OCI-LY3 (cell line): ENCODE measurements around the gene IL1RAPL1.
A peak's percentile ranks its signal among the peaks of the same experiment; 100 is the strongest.

Experiments
- H2AFZ ChIP-seq: fragments of 200-600, 300-600 bp; shearing (Covaris generic); 2 replicates; pipeline ENCODE4 v1.6.0; 2014; ENCODE audit warnings: antibody characterized with exemption, low read depth, low read length
- H3K27ac ChIP-seq: fragments of 200-600, 300-600 bp; sonication (generic); 2 replicates; pipeline ENCODE4 v1.5.1; 2014; ENCODE audit warnings: mild to moderate bottlenecking, low read length, moderate library complexity, mixed read lengths
- H3K27me3 ChIP-seq: fragments of 200-600, 300-600 bp; sonication (generic); 2 replicates; pipeline ENCODE4 v1.6.1; 2014; ENCODE audit warnings: low read depth, low read length, mixed read lengths
- H3K36me3 ChIP-seq: fragments of 200-600, 300-600 bp; sonication (generic); replicated peaks from 2 replicates; pipeline ENCODE3; 2014; ENCODE audit warnings: low read depth, low read length, mixed read lengths
- H3K4me1 ChIP-seq: fragments of 300-600, 200-600 bp; sonication (generic); 2 replicates; pipeline ENCODE4 v1.6.1; 2014; ENCODE audit warnings: low read length, mixed read lengths
- H3K4me2 ChIP-seq: fragments of 200-600, 300-600 bp; sonication (generic); 2 replicates; pipeline ENCODE4 v1.6.1; 2014; ENCODE audit warnings: low read length, mixed read lengths
- H3K4me3 ChIP-seq: fragments of 300-600, 200-600 bp; sonication (generic); 2 replicates; pipeline ENCODE4 v1.5.1; 2014; ENCODE audit warnings: antibody characterized with exemption, mild to moderate bottlenecking, low read length, moderate library complexity
- H3K79me2 ChIP-seq: fragments of 300-600, 200-600 bp; shearing (Covaris generic); 2 replicates; pipeline ENCODE4 v1.6.1; 2014; ENCODE audit warnings: mild to moderate bottlenecking, low read length, mixed read lengths
- H3K9ac ChIP-seq: fragments of 300-600, 200-600 bp; shearing (Covaris generic); 2 replicates; pipeline ENCODE4 v1.6.0; 2014; ENCODE audit warnings: mild to moderate bottlenecking, low read length, moderate library complexity
- H3K9me3 ChIP-seq: fragments of 200-600, 300-600 bp; shearing (Covaris generic); 2 replicates; pipeline ENCODE4 v1.6.1; 2014; ENCODE audit warnings: low read length, mixed read lengths; ENCODE audit not compliant: insufficient read depth
- H4K20me1 ChIP-seq: fragments of 200-600, 300-600 bp; sonication (generic); 2 replicates; pipeline ENCODE4 v1.6.1; 2016; ENCODE audit warnings: low read length, mixed read lengths; ENCODE audit not compliant: insufficient read depth
- EZH2phosphoT487 ChIP-seq: fragments of 200-600 bp; shearing (Covaris generic); IDR thresholded peaks from 2 replicates; pipeline ENCODE4 v1.6.1; 2018; ENCODE audit warnings: antibody characterized with exemption, mixed run types, low read depth
- TF ChIP-seq, protein P1 (sequence below): fragments of 200-600, 300-600 bp; sonication (generic); IDR thresholded peaks from 2 replicates; pipeline ENCODE4 v1.5.1; 2014; ENCODE audit warnings: antibody characterized with exemption, low read length, low read depth

IL1RAPL1 gene

DNA sequence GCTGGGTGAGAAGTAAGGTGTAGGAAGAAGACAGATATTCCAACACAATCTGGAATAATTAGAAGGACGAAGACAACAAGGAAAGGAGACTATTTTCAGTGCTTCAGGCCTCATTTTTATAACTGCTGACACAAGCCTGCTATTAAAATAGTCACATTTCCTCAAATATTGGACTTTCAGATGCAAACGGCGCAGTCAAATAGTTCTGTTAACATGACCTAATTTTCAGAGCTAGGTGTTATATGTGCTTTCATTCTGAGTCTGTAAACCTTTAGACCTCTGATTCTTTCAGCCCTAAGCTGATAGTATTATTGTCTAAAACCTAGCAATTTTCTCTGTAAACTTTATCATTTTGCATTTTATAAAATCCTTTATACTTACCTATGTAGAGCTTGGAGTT lies 261.5 kb downstream of the IL1RAPL1 start:
- no peak overlapping the region for H2AFZ ChIP-seq
- no peaks in the 10 kb centered on the region for H3K27me3 ChIP-seq
- H3K36me3 ChIP-seq = no peaks in the 10 kb centered on the region
- H4K20me1 ChIP-seq = no peaks in the 10 kb centered on the region
- TF ChIP-seq, protein P1, sequence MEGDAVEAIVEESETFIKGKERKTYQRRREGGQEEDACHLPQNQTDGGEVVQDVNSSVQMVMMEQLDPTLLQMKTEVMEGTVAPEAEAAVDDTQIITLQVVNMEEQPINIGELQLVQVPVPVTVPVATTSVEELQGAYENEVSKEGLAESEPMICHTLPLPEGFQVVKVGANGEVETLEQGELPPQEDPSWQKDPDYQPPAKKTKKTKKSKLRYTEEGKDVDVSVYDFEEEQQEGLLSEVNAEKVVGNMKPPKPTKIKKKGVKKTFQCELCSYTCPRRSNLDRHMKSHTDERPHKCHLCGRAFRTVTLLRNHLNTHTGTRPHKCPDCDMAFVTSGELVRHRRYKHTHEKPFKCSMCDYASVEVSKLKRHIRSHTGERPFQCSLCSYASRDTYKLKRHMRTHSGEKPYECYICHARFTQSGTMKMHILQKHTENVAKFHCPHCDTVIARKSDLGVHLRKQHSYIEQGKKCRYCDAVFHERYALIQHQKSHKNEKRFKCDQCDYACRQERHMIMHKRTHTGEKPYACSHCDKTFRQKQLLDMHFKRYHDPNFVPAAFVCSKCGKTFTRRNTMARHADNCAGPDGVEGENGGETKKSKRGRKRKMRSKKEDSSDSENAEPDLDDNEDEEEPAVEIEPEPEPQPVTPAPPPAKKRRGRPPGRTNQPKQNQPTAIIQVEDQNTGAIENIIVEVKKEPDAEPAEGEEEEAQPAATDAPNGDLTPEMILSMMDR = no peak
- no peak for TF ChIP-seq EZH2phosphoT487
- H3K9ac ChIP-seq = no peak overlapping the region
- H3K4me2 ChIP-seq = peak overlapping the region; percentile 34
- no peaks in the 10 kb centered on the region for H3K9me3 ChIP-seq
- peaks cover 9% of the 10 kb centered on the region for H3K4me1 ChIP-seq
- no peaks in the 10 kb centered on the region for H3K79me2 ChIP-seq
- H3K4me3 ChIP-seq = no peak overlapping the region
- no peak overlapping the region for H3K27ac ChIP-seq

GRCh38 chrX:28850955-28851354 lies 263.7 kb downstream of the IL1RAPL1 start:
- Histone ChIP-seq H3K36me3 (no peaks in the 10 kb centered on the region), H3K27me3 (no peaks in the 10 kb centered on the region), H3K79me2 (no peaks in the 10 kb centered on the region), H3K4me3 (no peak overlapping the region), H4K20me1 (no peaks in the 10 kb centered on the region), H3K9me3 (no peaks in the 10 kb centered on the region), H3K9ac (no peak overlapping the region), H3K4me1 (peaks cover 9% of the 10 kb centered on the region), H3K27ac (no peak overlapping the region), H2AFZ (no peak overlapping the region), H3K4me2 (no peak overlapping the region)
- TF ChIP-seq, protein P1 = no peak
- TF ChIP-seq EZH2phosphoT487 = no peak

GRCh38 chrX:28851871-28852270 lies 264.6 kb downstream of the IL1RAPL1 start:
- H3K4me1 ChIP-seq = peaks cover 9% of the 10 kb centered on the region
- no peak overlapping the region for H3K4me2 ChIP-seq
- H3K9ac ChIP-seq = no peak overlapping the region
- H4K20me1 ChIP-seq = no peaks in the 10 kb centered on the region
- no peak overlapping the region for H3K27ac ChIP-seq
- no peak overlapping the region for H3K4me3 ChIP-seq
- H3K27me3 ChIP-seq = no peaks in the 10 kb centered on the region
- TF ChIP-seq, protein P1 = no peak
- TF ChIP-seq EZH2phosphoT487 = no peak
- no peak overlapping the region for H2AFZ ChIP-seq
- H3K9me3 ChIP-seq = no peaks in the 10 kb centered on the region
- H3K79me2 ChIP-seq = no peaks in the 10 kb centered on the region
- no peaks in the 10 kb centered on the region for H3K36me3 ChIP-seq

GRCh38 chrX:28854637-28855036 lies 267.4 kb downstream of the IL1RAPL1 start:
- H3K9ac ChIP-seq = no peak overlapping the region
- H4K20me1 ChIP-seq = no peaks in the 10 kb centered on the region
- no peaks in the 10 kb centered on the region for H3K27me3 ChIP-seq
- H3K36me3 ChIP-seq = no peaks in the 10 kb centered on the region
- H3K27ac ChIP-seq = no peak overlapping the region
- H3K79me2 ChIP-seq = no peaks in the 10 kb centered on the region
- H3K4me2 ChIP-seq = no peak overlapping the region
- H2AFZ ChIP-seq = no peak overlapping the region
- no peaks in the 10 kb centered on the region for H3K9me3 ChIP-seq
- H3K4me3 ChIP-seq = no peak overlapping the region
- no peaks in the 10 kb centered on the region for H3K4me1 ChIP-seq
- TF ChIP-seq EZH2phosphoT487 = no peak
- TF ChIP-seq, protein P1 = no peak
